Mesendoderm (in vitro differentiated cells): Measurements from ENCODE around the gene TMEM50B.
"Not testable (repeated sequence)": the region's sequence is repeated elsewhere in the genome, so short reads cannot be mapped to it uniquely, and the experiment has no call there.

Experiments
- DNase-seq: peaks from one replicate; pipeline ENCODE4 v3.0.0; 2013
- H2AK5ac ChIP-seq: 2 replicates; pipeline ENCODE4 v1.6.1; 2013; ENCODE audit warnings: low read length, inconsistent platforms
- H2BK120ac ChIP-seq: 2 replicates; pipeline ENCODE4 v1.6.1; 2013; ENCODE audit warnings: low read depth, mild to moderate bottlenecking, low read length, moderate library complexity, mixed read lengths
- H2BK15ac ChIP-seq: replicated peaks from 2 replicates; pipeline ENCODE4 v1.6.1; 2013; ENCODE audit warnings: low read depth, mild to moderate bottlenecking, moderate library complexity
- H2BK5ac ChIP-seq: 2 replicates; pipeline ENCODE4 v1.6.1; 2013; ENCODE audit warnings: low read length, inconsistent platforms
- H3K18ac ChIP-seq: 2 replicates; pipeline ENCODE4 v1.6.1; 2013; ENCODE audit warnings: mild to moderate bottlenecking, low read length, mixed read lengths
- H3K23ac ChIP-seq: one replicate; pipeline ENCODE4 v1.6.1; 2013; ENCODE audit warnings: low read length
- H3K27ac ChIP-seq: 2 replicates; pipeline ENCODE4 v1.5.1; 2013; ENCODE audit warnings: low read depth, mild to moderate bottlenecking, inconsistent platforms, low read length, moderate library complexity
- H3K27me3 ChIP-seq: 2 replicates; pipeline ENCODE4 v1.6.1; 2013; ENCODE audit warnings: low read length, control low read depth, mild to moderate bottlenecking, inconsistent platforms; ENCODE audit not compliant: insufficient read depth, poor library complexity
- H3K36me3 ChIP-seq: 2 replicates; pipeline ENCODE4 v1.6.1; 2013; ENCODE audit warnings: low read length, inconsistent platforms; ENCODE audit not compliant: control insufficient read depth, insufficient read depth
- H3K4ac ChIP-seq: one replicate; pipeline ENCODE4 v1.6.1; 2013; ENCODE audit warnings: low read depth, mild to moderate bottlenecking, low read length, moderate library complexity
- H3K4me1 ChIP-seq: 2 replicates; pipeline ENCODE4 v1.6.1; 2013; ENCODE audit warnings: low read depth, low read length, inconsistent platforms; ENCODE audit not compliant: control insufficient read depth
- H3K4me2 ChIP-seq: 2 replicates; pipeline ENCODE4 v1.6.1; 2013; ENCODE audit warnings: low read length
- H3K4me3 ChIP-seq: 2 replicates; pipeline ENCODE4 v1.5.1; 2013; ENCODE audit warnings: mild to moderate bottlenecking, low read length
- H3K56ac ChIP-seq: one replicate; pipeline ENCODE4 v1.6.1; 2013; ENCODE audit warnings: low read length
- H3K79me1 ChIP-seq: 2 replicates; pipeline ENCODE4 v1.6.1; 2013; ENCODE audit warnings: low read length, inconsistent platforms
- H3K79me2 ChIP-seq: 2 replicates; pipeline ENCODE4 v1.6.1; 2013; ENCODE audit warnings: mild to moderate bottlenecking, low read length; ENCODE audit not compliant: control insufficient read depth, insufficient read depth
- H3K9ac ChIP-seq: 2 replicates; pipeline ENCODE4 v1.6.1; 2013; ENCODE audit warnings: low read length, inconsistent platforms
- H4K5ac ChIP-seq: one replicate; pipeline ENCODE4 v1.6.1; 2013; ENCODE audit warnings: low read length
- H4K8ac ChIP-seq: one replicate; pipeline ENCODE4 v1.6.1; 2013; ENCODE audit warnings: low read depth, mild to moderate bottlenecking, control low read depth, low read length, moderate library complexity
- WGBS: extraction: QIAGEN DNeasy Blood & Tissue Kit; methylation state at CpG from one replicate; pipeline ENCODE4 v1.1.7; 2013; ENCODE audit warnings: low lambda C conversion rate, missing lambda C conversion rate; ENCODE audit not compliant: insufficient coverage; ENCODE audit errors: extremely low coverage; 5-methylcytosine and 5-hydroxymethylcytosine counted together

The TMEM50B gene

GRCh38 chr21:33455686-33456446, 23.9 kb downstream of the TMEM50B start:
- no CpG with 5 or more reads among the region's 6 CpGs for WGBS

GRCh38 chr21:33452362-33452761, 27.4 kb downstream of the TMEM50B start:
- Histone ChIP-seq H2BK120ac (no peak overlapping the region), H4K5ac (no peak overlapping the region), H3K4me2 (no peak overlapping the region), H3K9ac (no peak overlapping the region), H3K23ac (no peak overlapping the region), H3K79me1 (no peaks in the 10 kb centered on the region), H2AK5ac (no peak overlapping the region), H3K56ac (no peak overlapping the region), H4K8ac (no peak overlapping the region), H3K4ac (no peak overlapping the region), H3K36me3 (no peaks in the 10 kb centered on the region), H3K27ac (no peak overlapping the region), H3K4me3 (no peak overlapping the region), H3K18ac (no peak overlapping the region), H3K79me2 (no peaks in the 10 kb centered on the region), H3K27me3 (no peaks in the 10 kb centered on the region), H2BK5ac (no peak overlapping the region), H3K4me1 (no peaks in the 10 kb centered on the region), H2BK15ac (no peak overlapping the region)
- no CpG with 5 or more reads among the region's 3 CpGs for WGBS
- DNase-seq, result no peak

More at GRCh38 chr21:33455686-33456446, 23.9 kb downstream of the TMEM50B start:
- Histone ChIP-seq H3K36me3 (no peaks in the 10 kb centered on the region), H2AK5ac (no peak overlapping the region), H4K8ac (no peak overlapping the region), H2BK5ac (no peak overlapping the region), H3K18ac (no peak overlapping the region), H2BK120ac (no peak overlapping the region), H4K5ac (no peak overlapping the region), H3K4me1 (no peaks in the 10 kb centered on the region), H3K27ac (no peak overlapping the region), H3K4ac (no peak overlapping the region), H3K27me3 (no peaks in the 10 kb centered on the region), H3K9ac (no peak overlapping the region), H3K4me2 (no peak overlapping the region), H3K23ac (no peak overlapping the region), H2BK15ac (no peak overlapping the region), H3K56ac (no peak overlapping the region), H3K4me3 (no peak overlapping the region), H3K79me1 (no peaks in the 10 kb centered on the region), H3K79me2 (no peaks in the 10 kb centered on the region)
- DNase-seq, result no peak

- H3K4me2 ChIP-seq, result no peak overlapping the region
- H2BK120ac ChIP-seq, result no peak overlapping the region
- no peak overlapping the region for H2BK5ac ChIP-seq
- no peak for DNase-seq
- no peak overlapping the region for H4K5ac ChIP-seq
- no peaks in the 10 kb centered on the region for H3K79me1 ChIP-seq
- no CpG with 5 or more reads among the region's 1 CpG for WGBS
- H3K27ac ChIP-seq, result no peak overlapping the region
- no peak overlapping the region for H3K18ac ChIP-seq
- H2AK5ac ChIP-seq, result no peak overlapping the region
- H4K8ac ChIP-seq, result no peak overlapping the region
- no peak overlapping the region for H3K56ac ChIP-seq
- no peak overlapping the region for H3K4me3 ChIP-seq
- H3K9ac ChIP-seq, result no peak overlapping the region
- no peaks in the 10 kb centered on the region for H3K79me2 ChIP-seq
- no peak overlapping the region for H3K23ac ChIP-seq
- no peak overlapping the region for H3K4ac ChIP-seq
- H3K27me3 ChIP-seq, result no peaks in the 10 kb centered on the region
- H2BK15ac ChIP-seq, result no peak overlapping the region
- H3K4me1 ChIP-seq, result no peaks in the 10 kb centered on the region
- H3K36me3 ChIP-seq, result no peaks in the 10 kb centered on the region
These were observed 28.1 kb downstream of the TMEM50B start for GRCh38 chr21:33451634-33452071.

- no peaks in the 10 kb centered on the region for H3K36me3 ChIP-seq
- H2BK5ac ChIP-seq, result no peak overlapping the region
- no peak overlapping the region for H4K8ac ChIP-seq
- H3K18ac ChIP-seq, result no peak overlapping the region
- no peak overlapping the region for H2BK120ac ChIP-seq
- H3K56ac ChIP-seq, result no peak overlapping the region
- H3K4me3 ChIP-seq, result no peak overlapping the region
- no peak overlapping the region for H3K9ac ChIP-seq
- H2AK5ac ChIP-seq, result no peak overlapping the region
- no peaks in the 10 kb centered on the region for H3K27me3 ChIP-seq
- no CpG with 5 or more reads among the region's 4 CpGs for WGBS
- no peaks in the 10 kb centered on the region for H3K4me1 ChIP-seq
- no peak overlapping the region for H3K4ac ChIP-seq
- no peak overlapping the region for H3K27ac ChIP-seq
- no peaks in the 10 kb centered on the region for H3K79me1 ChIP-seq
- no peak for DNase-seq
- no peak overlapping the region for H3K4me2 ChIP-seq
- no peak overlapping the region for H3K23ac ChIP-seq
- no peaks in the 10 kb centered on the region for H3K79me2 ChIP-seq
- no peak overlapping the region for H4K5ac ChIP-seq
- H2BK15ac ChIP-seq, result no peak overlapping the region
These were observed 30.2 kb downstream of the TMEM50B start for GRCh38 chr21:33449616-33450015.

- not testable (repeated sequence) for H4K8ac ChIP-seq, H4K5ac ChIP-seq, H3K36me3 ChIP-seq, H3K9ac ChIP-seq, H3K4me2 ChIP-seq, H3K79me1 ChIP-seq, H3K79me2 ChIP-seq, H3K4me3 ChIP-seq, H3K27ac ChIP-seq, H2AK5ac ChIP-seq, H3K4me1 ChIP-seq, H2BK120ac ChIP-seq, DNase-seq, H3K56ac ChIP-seq, H3K27me3 ChIP-seq, H3K23ac ChIP-seq, H2BK15ac ChIP-seq, H2BK5ac ChIP-seq, H3K18ac ChIP-seq, H3K4ac ChIP-seq
- no CpG with 5 or more reads among the region's 6 CpGs for WGBS
These were observed 33.2 kb downstream of the TMEM50B start for GRCh38 chr21:33446620-33447019.

- Histone ChIP-seq H2AK5ac (no peak overlapping the region), H3K36me3 (no peaks in the 10 kb centered on the region), H3K79me2 (no peaks in the 10 kb centered on the region), H4K5ac (no peak overlapping the region), H3K27me3 (no peaks in the 10 kb centered on the region), H3K27ac (no peak overlapping the region), H3K4me2 (no peak overlapping the region), H3K4me1 (no peaks in the 10 kb centered on the region), H3K56ac (no peak overlapping the region), H2BK5ac (no peak overlapping the region), H2BK120ac (no peak overlapping the region), H3K79me1 (no peaks in the 10 kb centered on the region), H4K8ac (no peak overlapping the region), H3K23ac (no peak overlapping the region), H3K18ac (no peak overlapping the region), H3K4me3 (no peak overlapping the region), H3K4ac (no peak overlapping the region), H2BK15ac (no peak overlapping the region), H3K9ac (no peak overlapping the region)
- no peak for DNase-seq
- no CpG with 5 or more reads among the region's 2 CpGs for WGBS
These were observed 35.3 kb downstream of the TMEM50B start for GRCh38 chr21:33444499-33444898.
